GM12872 (cell line): ENCODE data around the gene PPP1R9A.

Experiments
- CTCF ChIP-seq: IDR thresholded peaks from 3 replicates; pipeline ENCODE4 v1.5.1; 2011; ENCODE audit warnings: low read depth, mild to moderate bottlenecking, low read length, moderate library complexity; ENCODE audit not compliant: insufficient read depth

PPP1R9A gene

DNA sequence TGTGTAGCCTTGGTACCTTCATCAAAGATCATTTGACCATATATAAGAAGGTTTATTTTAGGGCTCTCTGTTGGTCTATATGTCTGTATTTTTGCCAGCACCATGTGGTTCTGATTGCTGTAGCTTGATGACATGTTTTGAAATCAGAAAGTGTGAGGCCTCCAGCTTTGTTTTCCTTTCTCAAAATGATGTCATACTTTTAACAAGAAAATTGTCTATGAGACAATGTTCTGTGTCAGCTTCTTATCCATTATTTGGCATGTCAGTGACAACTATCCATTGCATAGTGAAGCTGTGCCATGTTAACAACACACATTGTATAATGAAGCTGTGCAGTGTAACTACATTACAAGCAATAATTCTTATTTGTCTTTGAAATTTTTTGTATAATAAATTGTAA, 9.1 kb upstream of the PPP1R9A start:
- TF ChIP-seq CTCF: no peak

DNA sequence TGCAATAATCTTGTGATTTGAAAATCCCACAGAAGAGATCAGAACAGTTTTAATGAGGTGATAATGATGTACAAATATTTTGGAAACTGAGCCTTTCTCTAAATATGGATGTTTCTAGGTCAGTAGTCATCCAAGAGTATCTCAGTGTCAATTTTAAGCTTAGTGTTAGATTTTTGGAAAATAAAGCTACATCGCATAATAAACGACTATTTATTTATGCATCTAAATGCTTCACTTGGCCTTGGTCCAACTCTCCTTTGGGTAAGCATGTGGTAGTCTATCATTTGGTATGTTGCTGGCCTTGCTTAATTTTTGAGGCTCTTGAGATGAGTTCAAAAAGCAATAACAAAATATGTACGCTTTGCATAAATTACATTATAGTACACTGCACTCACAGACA, 5.4 kb upstream of the PPP1R9A start:
- no peak for TF ChIP-seq CTCF

DNA sequence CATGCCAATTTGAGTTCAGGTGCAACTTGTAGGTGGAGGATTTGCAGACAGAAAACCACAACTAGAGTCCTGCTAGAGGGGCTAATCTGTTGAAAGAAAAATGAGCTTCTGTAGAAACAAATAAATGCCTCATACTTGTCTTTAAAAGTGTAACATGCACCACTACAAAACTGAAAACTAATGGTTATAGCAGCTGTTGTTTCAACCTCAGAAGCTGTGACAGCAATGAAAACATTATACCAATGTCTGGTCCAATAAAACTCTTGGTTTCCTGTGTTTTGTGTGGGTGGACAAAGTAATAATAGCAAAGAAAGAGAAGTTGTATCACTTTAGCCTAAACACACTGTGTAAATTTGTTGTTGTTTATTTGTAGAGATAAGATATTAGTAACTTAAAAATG, 3.4 kb upstream of the PPP1R9A start:
- no peak for TF ChIP-seq CTCF

- TF ChIP-seq CTCF: no peak
Measured at GRCh38 chr7:94904982-94905381, 2.4 kb upstream of the PPP1R9A start.

GRCh38 chr7:94906065-94906851, 1.1 kb upstream of the PPP1R9A start:
- no peak for TF ChIP-seq CTCF

DNA sequence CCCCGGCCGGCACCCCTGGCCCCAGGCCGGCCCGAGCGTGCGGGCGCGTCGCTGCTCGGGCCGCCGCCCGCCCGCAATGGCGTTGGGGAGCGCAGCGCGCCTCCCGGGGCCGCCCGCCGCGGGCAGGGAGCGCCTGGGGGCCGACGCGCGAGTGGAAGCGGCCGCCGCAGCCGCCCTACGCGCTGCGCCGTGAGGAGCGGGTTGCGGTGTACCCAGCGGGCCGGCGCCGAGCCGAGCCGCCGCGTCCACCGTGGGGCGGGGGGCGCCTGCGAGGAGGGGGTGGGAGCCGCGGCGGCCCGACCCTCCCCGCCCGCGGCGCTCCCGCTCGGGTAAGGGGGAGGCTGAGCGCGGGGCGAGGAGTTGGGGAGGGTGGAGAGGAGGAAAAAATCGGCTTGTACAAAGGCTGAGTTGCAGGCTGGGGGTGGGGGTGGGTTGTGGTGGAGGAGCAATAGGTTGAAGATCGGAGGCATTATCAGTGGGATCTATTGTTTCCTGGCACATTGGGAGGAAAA, 473 bp downstream of the PPP1R9A start:
- TF ChIP-seq CTCF: no peak

- no peak for TF ChIP-seq CTCF
Measured at GRCh38 chr7:94908323-94909178, 1.2 kb downstream of the PPP1R9A start.
